ENCODE results near the gene RANBP17. TPM values are rescaled to one million over a fixed set of nuclear protein-coding genes. Genes with fewer than 3 reads are reported as not detected.
"Not testable (repeated sequence)": the region's sequence is repeated elsewhere in the genome, so short reads cannot be mapped to it uniquely, and the experiment has no call there.

RANBP17 gene
- total RNA-seq, 2 donors from 2014 or later: 26.6 to 28.0 TPM

DNA sequence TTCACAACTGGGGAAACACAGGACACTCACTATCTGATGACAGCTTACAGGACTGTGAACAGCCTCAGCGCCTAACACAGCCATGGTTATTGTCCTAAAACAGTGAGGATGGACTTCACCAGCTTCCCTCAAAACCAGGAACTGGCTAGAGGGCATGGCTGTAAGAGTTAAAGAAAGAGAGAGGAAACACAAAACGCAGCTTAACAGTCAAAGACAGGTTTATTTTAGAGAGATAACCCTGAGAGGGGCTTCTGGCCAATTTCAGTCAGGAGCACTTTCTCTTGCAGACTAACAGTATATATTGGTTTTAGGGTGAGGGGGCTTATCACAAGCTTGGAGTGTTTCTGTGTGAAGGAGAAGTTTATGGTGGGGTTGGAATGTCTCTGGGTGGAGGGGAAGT lies 35.7 kb upstream of the RANBP17 start:
- peak overlapping the region; percentile 9 for H3K4me3 ChIP-seq (ENCODE audit: low read length)

GRCh38 chr5:170832241-170832640 lies 29.6 kb upstream of the RANBP17 start:
- Histone ChIP-seq H3K27ac (ENCODE audit: low read depth, low read length) (no peak overlapping the region), H3K9ac (ENCODE audit: extremely low read depth, low read length, poor library complexity, severe bottlenecking) (no peak overlapping the region), H3K4me3 (ENCODE audit: low read length) (no peak overlapping the region), H3K4me1 (ENCODE audit: control insufficient read depth, insufficient read depth, low read length) (no peaks in the 10 kb centered on the region), H3K9me3 (ENCODE audit: control insufficient read depth, low read length) (no peaks in the 10 kb centered on the region), H3K27me3 (ENCODE audit: control insufficient read depth, insufficient read depth, low read length, poor library complexity, severe bottlenecking) (no peaks in the 10 kb centered on the region), H3K36me3 (ENCODE audit: control insufficient read depth, insufficient read depth, low read length) (no peaks in the 10 kb centered on the region)
- DNase-seq: peak; percentile 47
- no peaks in the 10 kb centered on the region for H3K27me3 Mint-ChIP-seq (ENCODE audit: insufficient read depth)
- TF ChIP-seq CTCF (conservative IDR thresholded peaks at IDR 0.05): no peak
- no peak overlapping the region for H3K4me3 Mint-ChIP-seq
- no peaks in the 10 kb centered on the region for H3K4me1 Mint-ChIP-seq
- no peak overlapping the region for H3K27ac Mint-ChIP-seq
- peaks cover 12% of the 10 kb centered on the region for H3K9me3 Mint-ChIP-seq
- no peaks in the 10 kb centered on the region for H3K36me3 Mint-ChIP-seq (ENCODE audit: low read depth)
- 87 to 88% methylated on average over 5 to 7 of the region's 7 CpGs for WGBS, 2 experiments (ENCODE audit: insufficient coverage in 1 of 2, insufficient read length in 1 of 2)

More for the DNA sequence above, 35.7 kb upstream of the RANBP17 start:
- no peak overlapping the region for H3K27ac ChIP-seq (ENCODE audit: low read depth, low read length)
- H3K9ac ChIP-seq (ENCODE audit: extremely low read depth, low read length, poor library complexity, severe bottlenecking): no peak overlapping the region
- no peaks in the 10 kb centered on the region for H3K4me1 ChIP-seq (ENCODE audit: control insufficient read depth, insufficient read depth, low read length)
- peaks cover 6% of the 10 kb centered on the region for H3K36me3 Mint-ChIP-seq (ENCODE audit: low read depth)
- H3K9me3 Mint-ChIP-seq: peaks cover 38% of the 10 kb centered on the region
- no peak for DNase-seq
- no peaks in the 10 kb centered on the region for H3K27me3 Mint-ChIP-seq (ENCODE audit: insufficient read depth)
- no peak overlapping the region for H3K27ac Mint-ChIP-seq
- no peaks in the 10 kb centered on the region for H3K27me3 ChIP-seq (ENCODE audit: control insufficient read depth, insufficient read depth, low read length, poor library complexity, severe bottlenecking)
- no peaks in the 10 kb centered on the region for H3K4me1 Mint-ChIP-seq
- H3K36me3 ChIP-seq (ENCODE audit: control insufficient read depth, insufficient read depth, low read length): no peaks in the 10 kb centered on the region
- 91 to 100% methylated on average over 2 of the region's 2 CpGs for WGBS, 2 experiments (ENCODE audit: insufficient coverage in 1 of 2, insufficient read length in 1 of 2)
- H3K4me3 Mint-ChIP-seq: no peak overlapping the region
- TF ChIP-seq CTCF (conservative IDR thresholded peaks at IDR 0.05): no peak
- peaks cover 21% of the 10 kb centered on the region for H3K9me3 ChIP-seq (ENCODE audit: control insufficient read depth, low read length)

DNA sequence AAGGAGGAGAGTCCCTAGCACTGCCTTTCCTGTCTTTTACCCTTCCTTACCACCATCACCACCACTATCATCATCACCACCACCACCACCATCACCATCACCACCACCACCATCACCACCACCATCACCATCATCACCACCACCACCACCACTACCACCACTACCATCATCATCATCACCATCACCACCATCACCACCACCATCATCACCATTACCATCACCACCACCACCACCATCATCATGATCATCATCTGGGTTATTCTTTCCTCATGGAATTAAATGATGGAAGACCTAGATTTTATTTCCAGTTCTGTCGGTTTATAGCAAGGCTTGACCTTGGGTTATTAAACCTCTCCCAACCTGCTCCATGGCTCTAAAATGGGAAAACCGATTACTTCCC lies 27.8 kb upstream of the RANBP17 start:
- H3K9me3 Mint-ChIP-seq; H3K9me3 ChIP-seq (ENCODE audit: control insufficient read depth, low read length); H3K4me3 ChIP-seq (ENCODE audit: low read length); H3K36me3 ChIP-seq (ENCODE audit: control insufficient read depth, insufficient read depth, low read length); H3K36me3 Mint-ChIP-seq (ENCODE audit: low read depth); H3K27ac Mint-ChIP-seq; H3K27ac ChIP-seq (ENCODE audit: low read depth, low read length); H3K27me3 Mint-ChIP-seq (ENCODE audit: insufficient read depth); H3K4me1 Mint-ChIP-seq; DNase-seq; H3K4me3 Mint-ChIP-seq; H3K4me1 ChIP-seq (ENCODE audit: control insufficient read depth, insufficient read depth, low read length); H3K9ac ChIP-seq (ENCODE audit: extremely low read depth, low read length, poor library complexity, severe bottlenecking); H3K27me3 ChIP-seq (ENCODE audit: control insufficient read depth, insufficient read depth, low read length, poor library complexity, severe bottlenecking): not testable (repeated sequence)
- 89 to 93% methylated on average over 2 of the region's 2 CpGs for WGBS, 2 experiments (ENCODE audit: insufficient coverage in 1 of 2, insufficient read length in 1 of 2)

- no peaks in the 10 kb centered on the region for H3K27me3 ChIP-seq (ENCODE audit: control insufficient read depth, insufficient read depth, low read length, poor library complexity, severe bottlenecking)
- H3K27ac ChIP-seq (ENCODE audit: low read depth, low read length): no peak overlapping the region
- Mint-ChIP-seq H3K4me1 (no peaks in the 10 kb centered on the region), H3K9me3 (no peaks in the 10 kb centered on the region), H3K4me3 (no peak overlapping the region), H3K27me3 (ENCODE audit: insufficient read depth) (no peaks in the 10 kb centered on the region), H3K36me3 (ENCODE audit: low read depth) (no peaks in the 10 kb centered on the region), H3K27ac (no peak overlapping the region)
- H3K9me3 ChIP-seq (ENCODE audit: control insufficient read depth, low read length): no peaks in the 10 kb centered on the region
- no peak overlapping the region for H3K9ac ChIP-seq (ENCODE audit: extremely low read depth, low read length, poor library complexity, severe bottlenecking)
- no peak overlapping the region for H3K4me3 ChIP-seq (ENCODE audit: low read length)
- H3K4me1 ChIP-seq (ENCODE audit: control insufficient read depth, insufficient read depth, low read length): no peaks in the 10 kb centered on the region
- no peak for TF ChIP-seq CTCF (conservative IDR thresholded peaks at IDR 0.05)
- 63 to 88% methylated on average over 3 to 4 of the region's 4 CpGs for WGBS, 2 experiments (ENCODE audit: insufficient coverage in 1 of 2, insufficient read length in 1 of 2)
- no peaks in the 10 kb centered on the region for H3K36me3 ChIP-seq (ENCODE audit: control insufficient read depth, insufficient read depth, low read length)
- DNase-seq: peak; percentile 44
Observed at GRCh38 chr5:170836226-170836625, 25.6 kb upstream of the RANBP17 start.
